HG02588 (cell line): ENCODE results near the gene NALCN.

Source experiments
- ATAC-seq: cut with Tn5 transposase; IDR thresholded peaks from one replicate; pipeline ENCODE4 v1.9.1; 2021; ENCODE audit warnings: mild to moderate bottlenecking, moderate library complexity; ENCODE audit not compliant: unreplicated experiment

The NALCN gene

GRCh38 chr13:101053301-101054093 is 362.8 kb downstream of the NALCN start:
- ATAC-seq: no peak

- ATAC-seq: no peak
Observed at GRCh38 chr13:101049166-101049850, 367.0 kb downstream of the NALCN start.

- no peak for ATAC-seq
Observed at GRCh38 chr13:101036546-101036945, 379.8 kb downstream of the NALCN start.

GRCh38 chr13:101035119-101035620 is 381.1 kb downstream of the NALCN start:
- ATAC-seq: no peak

- no peak for ATAC-seq
Observed at GRCh38 chr13:101026736-101027398, 389.4 kb downstream of the NALCN start.

GRCh38 chr13:101026328-101026727 is 390.0 kb downstream of the NALCN start:
- no peak for ATAC-seq

GRCh38 chr13:101025925-101026324 is 390.4 kb downstream of the NALCN start:
- no peak for ATAC-seq

GRCh38 chr13:101025519-101025918 is 390.8 kb downstream of the NALCN start:
- no peak for ATAC-seq

- no peak for ATAC-seq
Observed at GRCh38 chr13:101019126-101019525, 397.2 kb downstream of the NALCN start.

GRCh38 chr13:101018720-101019119 is 397.6 kb downstream of the NALCN start:
- ATAC-seq: no peak

- no peak for ATAC-seq
Observed at GRCh38 chr13:101017123-101017872, 399.0 kb downstream of the NALCN start.

GRCh38 chr13:101016475-101016874 is 399.8 kb downstream of the NALCN start:
- no peak for ATAC-seq

GRCh38 chr13:101013245-101013644 is 403.1 kb downstream of the NALCN start:
- ATAC-seq: no peak

- ATAC-seq: no peak
Observed at GRCh38 chr13:101010100-101010499, 406.2 kb downstream of the NALCN start.

GRCh38 chr13:101007245-101007644 is 409.1 kb downstream of the NALCN start:
- no peak for ATAC-seq
